ENCODE measurements around the gene ARHGEF19.

ARHGEF19 gene

DNA sequence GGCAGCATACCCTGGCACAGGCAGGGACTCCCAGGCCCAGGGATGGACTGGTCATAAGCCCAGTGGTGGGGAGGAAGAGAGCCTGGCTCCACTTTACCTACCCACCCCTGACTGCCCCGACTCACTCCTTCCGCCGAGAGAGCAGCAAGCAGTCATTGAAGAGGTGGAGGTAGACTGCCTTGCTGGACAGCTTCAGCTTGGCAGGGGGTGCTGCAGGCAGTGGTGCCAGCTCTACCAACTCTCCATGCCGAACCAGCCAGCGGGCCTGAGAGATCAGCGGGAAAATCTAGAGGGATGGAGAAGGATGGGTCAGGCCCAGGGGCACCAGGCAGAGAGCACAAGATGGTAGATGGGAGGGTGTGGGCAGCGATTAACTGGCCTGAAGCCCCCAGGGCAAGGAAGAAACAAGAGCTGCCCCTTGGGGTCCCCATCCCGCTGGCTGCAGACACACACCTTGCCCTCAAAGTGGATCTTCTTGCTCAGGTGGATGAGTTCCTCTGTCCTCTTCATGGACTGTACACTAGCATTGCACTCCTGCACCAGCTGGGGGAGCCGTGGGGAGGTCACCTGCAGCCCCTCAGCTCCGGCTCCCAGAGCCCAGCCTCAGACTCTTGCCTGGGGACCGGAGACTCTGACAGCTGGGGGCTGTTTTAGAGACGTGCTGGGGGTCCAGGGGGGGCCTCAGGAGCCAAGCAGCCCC lies 7.7 kb downstream of the ARHGEF19 start:
- no peak for DNase-seq (ENCODE audit: low read depth, low spot score)
- POLR2A ChIA-PET, result no interaction called here
- CTCF ChIA-PET, result interaction anchor here (0.7 to 10.2 kb wide), 8 partner anchors 13 to 160 kb away, joined by 3 to 132 read pairs (median 6); partner anchors contain the start of gene FAM131C
- TF ChIP-seq, protein P1, sequence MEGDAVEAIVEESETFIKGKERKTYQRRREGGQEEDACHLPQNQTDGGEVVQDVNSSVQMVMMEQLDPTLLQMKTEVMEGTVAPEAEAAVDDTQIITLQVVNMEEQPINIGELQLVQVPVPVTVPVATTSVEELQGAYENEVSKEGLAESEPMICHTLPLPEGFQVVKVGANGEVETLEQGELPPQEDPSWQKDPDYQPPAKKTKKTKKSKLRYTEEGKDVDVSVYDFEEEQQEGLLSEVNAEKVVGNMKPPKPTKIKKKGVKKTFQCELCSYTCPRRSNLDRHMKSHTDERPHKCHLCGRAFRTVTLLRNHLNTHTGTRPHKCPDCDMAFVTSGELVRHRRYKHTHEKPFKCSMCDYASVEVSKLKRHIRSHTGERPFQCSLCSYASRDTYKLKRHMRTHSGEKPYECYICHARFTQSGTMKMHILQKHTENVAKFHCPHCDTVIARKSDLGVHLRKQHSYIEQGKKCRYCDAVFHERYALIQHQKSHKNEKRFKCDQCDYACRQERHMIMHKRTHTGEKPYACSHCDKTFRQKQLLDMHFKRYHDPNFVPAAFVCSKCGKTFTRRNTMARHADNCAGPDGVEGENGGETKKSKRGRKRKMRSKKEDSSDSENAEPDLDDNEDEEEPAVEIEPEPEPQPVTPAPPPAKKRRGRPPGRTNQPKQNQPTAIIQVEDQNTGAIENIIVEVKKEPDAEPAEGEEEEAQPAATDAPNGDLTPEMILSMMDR (IDR thresholded peaks at IDR 0.05; ENCODE audit: insufficient read depth, low read length, missing control alignments), result peak; percentile 40
- H3K4me3 ChIP-seq (ENCODE audit: low read depth, low read length), result no peak overlapping the region

DNA sequence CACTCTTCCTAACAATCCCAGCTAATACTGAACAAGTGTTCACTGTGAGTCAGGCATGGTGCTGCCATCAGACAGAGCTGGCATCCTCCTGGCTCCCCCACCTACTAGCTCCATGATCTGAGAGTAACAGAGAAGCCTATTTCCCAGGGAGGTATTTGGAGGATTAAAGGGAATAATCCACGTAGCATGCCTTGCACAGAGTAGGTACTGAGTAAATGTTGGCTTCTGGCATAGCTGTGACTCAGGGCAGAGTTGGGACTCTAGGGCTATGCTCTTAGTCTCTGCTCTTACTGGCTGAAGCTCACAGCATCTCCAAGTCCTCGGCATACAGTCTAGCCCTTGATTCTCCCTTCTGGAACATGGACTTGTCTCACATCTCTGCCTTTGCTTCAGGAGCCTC lies 8.2 kb downstream of the ARHGEF19 start:
- H3K4me3 ChIP-seq (ENCODE audit: low read depth, low read length), result no peak overlapping the region
- TF ChIP-seq, protein P1 (IDR thresholded peaks at IDR 0.05; ENCODE audit: insufficient read depth, low read length, missing control alignments), result no peak
- POLR2A ChIA-PET, result no interaction called here
- DNase-seq (ENCODE audit: low read depth, low spot score), result no peak
- CTCF ChIA-PET, result interaction anchor here (1.2 to 10.2 kb wide), 7 partner anchors 13 to 159 kb away, joined by 3 to 132 read pairs (median 8); partner anchors contain the start of gene FAM131C

DNA sequence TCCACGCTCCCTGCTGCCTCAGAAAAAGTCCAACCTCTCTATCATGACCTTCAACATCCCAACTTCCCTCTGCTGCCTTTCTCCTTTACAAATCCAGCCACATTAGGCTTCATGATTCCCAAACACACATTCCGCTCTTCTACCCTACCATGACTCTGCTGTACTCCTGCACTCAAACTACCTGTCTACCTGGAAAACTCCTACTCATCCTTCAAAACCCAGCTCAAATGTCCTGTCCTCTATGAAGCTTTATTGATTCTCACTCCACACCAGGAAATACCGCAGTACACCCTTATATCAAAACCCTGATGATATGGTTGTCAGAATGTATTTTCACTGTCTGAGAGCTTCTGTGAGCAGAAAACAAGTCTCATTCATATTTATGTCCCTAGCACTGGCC lies 8.9 kb downstream of the ARHGEF19 start:
- CTCF ChIA-PET, result interaction anchor here (2.2 to 10.2 kb wide), 5 partner anchors 14 to 159 kb away, joined by 7 to 132 read pairs (median 18); partner anchors contain the start of gene FAM131C
- TF ChIP-seq, protein P1 (IDR thresholded peaks at IDR 0.05; ENCODE audit: insufficient read depth, low read length, missing control alignments), result no peak
- no peak for DNase-seq (ENCODE audit: low read depth, low spot score)
- H3K4me3 ChIP-seq (ENCODE audit: low read depth, low read length), result no peak overlapping the region
- POLR2A ChIA-PET, result no interaction called here

DNA sequence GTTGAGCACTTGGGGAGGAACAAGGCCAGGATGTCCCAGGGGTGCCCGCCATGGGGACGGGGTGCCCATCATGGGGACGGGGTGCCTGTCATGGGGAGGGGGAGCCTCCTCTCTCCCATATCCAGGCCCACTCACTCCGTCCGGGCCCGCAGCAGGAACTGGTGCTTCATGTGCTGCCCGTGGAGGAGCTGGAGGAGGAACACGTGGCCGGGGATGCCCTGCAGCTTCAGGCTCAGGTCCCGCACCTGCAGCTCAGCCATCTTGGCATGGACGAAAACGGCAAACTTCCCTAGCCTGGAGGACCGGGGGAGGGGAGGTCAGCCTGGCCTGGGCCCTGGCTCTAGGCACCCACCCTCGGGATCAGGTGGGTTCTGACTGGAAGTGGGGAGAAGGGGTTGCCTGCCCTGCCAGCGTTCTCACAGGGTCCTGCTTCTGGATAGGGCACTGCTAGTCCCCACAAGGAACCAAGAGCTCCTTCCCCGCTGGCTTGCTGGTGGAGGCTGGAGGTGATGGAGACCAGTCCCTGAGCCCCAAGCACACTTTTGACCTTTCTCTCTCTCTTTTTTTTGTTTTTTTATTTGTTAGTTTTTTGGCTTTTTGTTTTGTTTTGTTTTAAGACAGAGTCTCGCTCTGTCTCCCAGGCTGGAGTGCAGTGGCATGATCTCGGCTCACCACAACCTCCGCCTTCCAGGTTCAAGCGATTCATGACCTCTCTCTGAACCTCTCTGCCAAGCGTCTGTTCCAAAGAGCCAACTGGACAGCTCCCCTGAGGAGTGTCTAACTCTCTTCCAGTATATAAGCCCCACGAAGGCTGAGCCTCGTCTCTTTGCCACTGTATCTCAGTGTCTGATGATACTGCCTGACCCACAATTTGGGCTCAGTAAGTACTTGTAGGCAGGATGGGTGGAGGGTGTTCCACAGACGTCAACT lies 9.9 kb downstream of the ARHGEF19 start:
- CTCF ChIA-PET, result interaction anchor here (2.2 to 10.2 kb wide), 5 partner anchors 13 to 160 kb away, joined by 7 to 132 read pairs (median 18); partner anchors contain the start of gene FAM131C

DNA sequence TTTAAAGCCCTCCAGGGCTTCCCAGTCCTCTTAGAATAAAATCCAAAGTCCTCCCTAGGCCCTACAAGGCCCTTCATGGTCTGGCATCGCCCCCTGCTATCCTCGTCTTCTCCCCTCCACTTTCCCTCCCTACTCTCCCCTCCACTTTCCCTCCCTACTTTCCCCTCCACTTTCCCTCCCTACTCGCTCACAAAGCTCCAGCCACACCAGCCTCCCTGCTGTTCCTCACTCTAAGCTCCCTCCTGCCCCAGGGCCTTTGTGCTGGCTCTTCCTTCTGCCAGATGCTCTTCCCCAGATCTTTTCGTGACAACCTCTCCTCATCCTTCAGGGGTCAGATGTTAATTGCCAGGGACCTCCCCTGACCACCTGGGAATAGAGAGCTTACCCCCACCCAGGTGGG lies 12.8 kb downstream of the ARHGEF19 start:
- ChIA-PET POLR2A (no interaction called here), CTCF (interaction anchor here (0.6 to 10.2 kb wide), 6 partner anchors 10 to 221 kb away, joined by 3 to 132 read pairs (median 8); no protein-coding TSS in a partner anchor)
- no peak for DNase-seq (ENCODE audit: low read depth, low spot score)
- TF ChIP-seq, protein P1 (IDR thresholded peaks at IDR 0.05; ENCODE audit: insufficient read depth, low read length, missing control alignments), result no peak
- H3K4me3 ChIP-seq (ENCODE audit: low read depth, low read length), result no peak overlapping the region

More for the DNA sequence above, 9.9 kb downstream of the ARHGEF19 start:
- no peak overlapping the region for H3K4me3 ChIP-seq (ENCODE audit: low read depth, low read length)
- no peak for DNase-seq (ENCODE audit: low read depth, low spot score)
- POLR2A ChIA-PET, result no interaction called here
- TF ChIP-seq, protein P1 (IDR thresholded peaks at IDR 0.05; ENCODE audit: insufficient read depth, low read length, missing control alignments), result no peak
